T-helper 1 cell treated with Interleukin-12 subunit alpha and Interleukin-12 subunit beta and Interleukin-4 antibody, amounts not matched to agents 30 μg/mL and 1 μg/mL, for 36 hours (primary cell): ENCODE measurements around the gene LMBR1L.

Experiments
- H3K27ac Mint-ChIP-seq: one replicate; pipeline ENCODE4 v1.8.0; 2021; ENCODE audit warnings: mild to moderate bottlenecking, mixed read lengths
- H3K27me3 Mint-ChIP-seq: one replicate; pipeline ENCODE4 v1.8.0; 2021; ENCODE audit warnings: low read depth, mixed read lengths
- H3K36me3 Mint-ChIP-seq: one replicate; pipeline ENCODE4 v1.8.0; 2021; ENCODE audit warnings: low read depth, mixed read lengths
- H3K4me1 Mint-ChIP-seq: one replicate; pipeline ENCODE4 v1.8.0; 2021; ENCODE audit warnings: low read depth, mixed read lengths
- H3K4me3 Mint-ChIP-seq: one replicate; pipeline ENCODE4 v1.8.0; 2021; ENCODE audit warnings: mild to moderate bottlenecking, moderate library complexity, mixed read lengths
- H3K9me3 Mint-ChIP-seq: one replicate; pipeline ENCODE4 v1.8.0; 2021; ENCODE audit warnings: mixed read lengths

LMBR1L gene

DNA sequence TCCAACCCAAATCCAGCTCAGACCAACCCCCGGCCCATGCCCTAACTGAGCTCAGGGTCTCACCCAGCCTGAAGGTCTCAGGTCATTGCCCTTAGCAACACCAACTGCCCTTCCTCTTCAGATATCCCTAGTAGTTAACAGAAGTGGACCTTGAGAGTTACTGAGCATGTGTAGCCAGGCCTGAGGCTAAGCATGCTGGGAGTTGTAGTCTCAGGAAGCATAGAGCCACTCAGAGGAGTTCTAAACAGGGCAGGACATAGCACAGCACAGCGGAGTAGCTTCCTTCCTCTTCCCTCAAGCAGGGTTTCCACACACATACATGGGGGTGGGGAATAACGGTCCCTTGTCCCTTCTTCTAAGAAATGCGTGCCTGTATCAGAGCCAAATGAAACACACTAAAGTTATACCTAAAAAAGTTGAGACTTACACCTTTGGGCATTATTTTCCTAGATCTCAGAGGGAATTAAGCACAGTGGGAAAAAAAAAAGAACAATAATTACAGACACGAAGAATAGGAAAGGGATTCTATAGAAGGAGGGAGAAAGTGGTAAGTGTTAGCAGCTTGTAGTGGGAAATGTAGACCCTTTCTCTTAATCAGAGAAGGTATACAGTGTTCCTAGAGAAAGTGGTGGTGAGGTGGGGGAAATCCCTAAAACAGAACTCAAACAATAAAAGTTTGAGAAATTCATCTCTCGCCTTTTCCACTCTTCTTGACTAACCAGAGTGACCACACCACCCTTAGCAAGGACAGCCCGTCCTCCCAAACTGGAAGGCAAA is 54.5 kb downstream of the LMBR1L start:
- Mint-ChIP-seq H3K4me3 (peak overlapping the region; percentile 89), H3K27ac (peak overlapping the region; percentile 55), H3K36me3 (peaks cover 41% of the 10 kb centered on the region), H3K4me1 (peaks cover 49% of the 10 kb centered on the region), H3K27me3 (no peaks in the 10 kb centered on the region), H3K9me3 (no peaks in the 10 kb centered on the region)

- no peak overlapping the region for H3K27ac Mint-ChIP-seq
- peaks cover 46% of the 10 kb centered on the region for H3K4me1 Mint-ChIP-seq
- H3K4me3 Mint-ChIP-seq = no peak overlapping the region
- H3K36me3 Mint-ChIP-seq = peaks cover 46% of the 10 kb centered on the region
- H3K9me3 Mint-ChIP-seq = no peaks in the 10 kb centered on the region
- no peaks in the 10 kb centered on the region for H3K27me3 Mint-ChIP-seq
Observed at GRCh38 chr12:49055092-49055491, 55.6 kb downstream of the LMBR1L start.

DNA sequence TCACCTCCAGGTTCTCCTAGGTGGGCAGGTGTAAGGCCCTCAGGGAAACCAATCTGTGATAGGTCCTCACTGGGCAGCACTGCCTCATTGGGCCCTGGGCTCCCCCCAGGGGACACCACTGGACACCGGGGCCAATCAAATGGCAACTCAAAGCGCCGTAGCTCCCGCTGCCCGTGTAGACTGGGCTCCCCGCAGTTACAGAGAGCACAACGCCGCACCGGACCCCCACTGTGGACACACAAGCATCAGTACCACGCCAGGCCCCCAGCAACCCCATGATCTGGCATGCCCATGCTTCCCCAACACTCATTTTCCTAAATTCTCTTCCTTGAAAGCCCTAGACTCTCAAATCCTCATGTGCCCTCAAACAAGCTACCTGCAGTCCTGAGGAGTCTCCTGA is 56.1 kb downstream of the LMBR1L start:
- Mint-ChIP-seq H3K36me3 (peaks cover 46% of the 10 kb centered on the region), H3K4me3 (no peak overlapping the region), H3K4me1 (peaks cover 46% of the 10 kb centered on the region), H3K27me3 (no peaks in the 10 kb centered on the region), H3K27ac (no peak overlapping the region), H3K9me3 (no peaks in the 10 kb centered on the region)

DNA sequence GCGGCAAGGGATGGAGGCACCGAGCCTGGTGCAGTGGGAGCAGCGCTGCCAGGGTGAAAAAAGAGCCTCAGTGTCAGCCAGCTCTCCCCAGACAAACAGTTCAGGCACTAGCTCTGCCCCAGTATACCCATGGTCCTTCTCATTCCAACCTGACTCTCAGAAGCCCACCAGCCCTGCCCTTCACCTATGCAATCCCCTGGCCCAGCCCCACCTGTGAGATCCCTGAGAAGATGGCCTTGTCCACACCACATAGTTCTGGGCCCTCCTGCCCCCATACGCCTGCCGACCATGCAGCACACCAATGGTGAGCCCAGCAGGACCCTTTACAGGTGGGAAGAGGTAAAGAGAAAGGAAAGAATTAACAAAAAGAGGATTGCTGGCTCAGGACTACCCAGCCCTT is 56.6 kb downstream of the LMBR1L start:
- no peaks in the 10 kb centered on the region for H3K27me3 Mint-ChIP-seq
- H3K9me3 Mint-ChIP-seq = no peaks in the 10 kb centered on the region
- no peak overlapping the region for H3K27ac Mint-ChIP-seq
- H3K36me3 Mint-ChIP-seq = peaks cover 47% of the 10 kb centered on the region
- peaks cover 46% of the 10 kb centered on the region for H3K4me1 Mint-ChIP-seq
- no peak overlapping the region for H3K4me3 Mint-ChIP-seq

GRCh38 chr12:49052451-49053208 is 58.0 kb downstream of the LMBR1L start:
- no peak overlapping the region for H3K4me3 Mint-ChIP-seq
- no peaks in the 10 kb centered on the region for H3K27me3 Mint-ChIP-seq
- peaks cover 33% of the 10 kb centered on the region for H3K4me1 Mint-ChIP-seq
- H3K9me3 Mint-ChIP-seq = no peaks in the 10 kb centered on the region
- no peak overlapping the region for H3K27ac Mint-ChIP-seq
- peaks cover 59% of the 10 kb centered on the region for H3K36me3 Mint-ChIP-seq

- Mint-ChIP-seq H3K27ac (no peak overlapping the region), H3K4me1 (peaks cover 26% of the 10 kb centered on the region), H3K9me3 (no peaks in the 10 kb centered on the region), H3K36me3 (peaks cover 55% of the 10 kb centered on the region), H3K4me3 (no peak overlapping the region), H3K27me3 (no peaks in the 10 kb centered on the region)
Observed at GRCh38 chr12:49051777-49052438, 58.7 kb downstream of the LMBR1L start.

DNA sequence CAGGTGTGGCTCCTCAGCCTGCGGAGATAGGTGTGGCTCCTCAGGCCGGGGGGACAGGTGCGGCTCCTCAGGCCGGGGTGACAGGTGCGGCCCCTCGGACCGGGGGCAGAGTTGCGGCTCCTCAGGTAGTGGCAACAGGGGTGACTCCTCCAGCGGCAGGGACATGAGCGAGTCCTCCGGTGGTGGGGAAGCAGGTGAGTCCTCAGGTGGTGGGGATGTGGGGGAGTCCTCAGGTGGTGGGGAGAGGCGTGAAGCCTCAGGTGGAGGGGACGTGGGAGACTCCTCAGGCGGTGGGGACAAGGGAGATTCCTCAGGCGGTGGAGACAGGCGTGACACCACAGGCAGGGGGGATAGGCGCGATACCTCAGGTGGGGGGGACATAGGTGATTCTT is 59.3 kb downstream of the LMBR1L start:
- Mint-ChIP-seq H3K27ac (no peak overlapping the region), H3K4me3 (no peak overlapping the region), H3K27me3 (no peaks in the 10 kb centered on the region), H3K4me1 (peaks cover 20% of the 10 kb centered on the region), H3K36me3 (peaks cover 57% of the 10 kb centered on the region), H3K9me3 (no peaks in the 10 kb centered on the region)

GRCh38 chr12:49050507-49051372 is 59.9 kb downstream of the LMBR1L start:
- H3K9me3 Mint-ChIP-seq = no peaks in the 10 kb centered on the region
- peaks cover 14% of the 10 kb centered on the region for H3K4me1 Mint-ChIP-seq
- no peaks in the 10 kb centered on the region for H3K27me3 Mint-ChIP-seq
- no peak overlapping the region for H3K27ac Mint-ChIP-seq
- H3K4me3 Mint-ChIP-seq = no peak overlapping the region
- peaks cover 58% of the 10 kb centered on the region for H3K36me3 Mint-ChIP-seq

DNA sequence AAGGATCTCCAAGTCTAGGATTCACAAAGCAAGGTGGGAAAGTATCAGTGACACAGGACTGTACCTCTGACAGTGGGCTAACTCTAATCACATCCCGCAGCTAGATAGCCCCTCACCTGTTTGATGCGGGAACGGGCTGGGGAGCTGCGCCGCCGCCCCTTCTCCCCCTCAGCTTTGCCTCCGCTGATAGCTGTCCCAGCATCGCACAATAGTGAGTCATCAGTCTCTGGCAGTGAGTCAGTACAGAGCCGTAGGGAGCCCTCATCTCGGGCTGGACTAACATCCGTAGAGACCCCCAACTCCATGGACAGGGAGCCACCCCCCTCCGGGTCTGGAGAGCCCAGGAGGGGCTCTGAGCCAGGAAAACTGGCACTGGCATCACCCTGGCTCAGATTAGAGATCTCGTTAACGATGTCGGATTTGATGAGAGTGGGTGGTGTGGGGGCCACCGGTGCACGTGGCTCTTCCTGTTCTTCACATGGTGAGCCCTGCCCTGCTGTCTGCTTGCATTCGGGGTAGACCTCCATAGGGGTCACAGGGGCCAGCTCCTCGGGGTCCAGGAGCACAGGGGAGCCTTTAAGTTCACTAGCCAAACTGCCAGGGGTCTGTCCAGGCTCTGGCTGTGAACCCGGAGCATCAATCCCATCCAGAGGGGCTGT is 61.0 kb downstream of the LMBR1L start:
- no peak overlapping the region for H3K27ac Mint-ChIP-seq
- H3K4me3 Mint-ChIP-seq = no peak overlapping the region
- H3K9me3 Mint-ChIP-seq = no peaks in the 10 kb centered on the region
- peaks cover 5% of the 10 kb centered on the region for H3K4me1 Mint-ChIP-seq
- peaks cover 55% of the 10 kb centered on the region for H3K36me3 Mint-ChIP-seq
- H3K27me3 Mint-ChIP-seq = no peaks in the 10 kb centered on the region

DNA sequence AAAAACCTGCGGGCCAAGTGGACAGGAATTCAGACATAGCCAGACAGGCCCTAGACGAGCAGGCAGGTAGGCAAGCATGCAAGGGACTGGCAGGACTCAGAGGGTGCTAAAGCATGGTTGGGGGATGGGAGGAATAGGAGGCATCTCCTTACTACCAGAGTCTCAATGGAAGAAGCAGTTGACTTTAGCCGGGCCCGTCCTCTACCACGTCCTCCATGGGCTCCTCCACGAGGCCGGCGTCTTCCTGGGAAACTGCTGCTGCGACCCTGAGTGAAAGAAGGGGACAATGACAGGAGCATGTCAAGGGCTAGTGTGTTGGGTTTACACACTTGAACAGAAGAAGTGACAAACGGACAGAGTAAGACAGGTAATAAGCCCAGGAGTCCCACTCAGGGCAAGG is 61.7 kb downstream of the LMBR1L start:
- H3K9me3 Mint-ChIP-seq = no peaks in the 10 kb centered on the region

More for the DNA sequence above, 61.7 kb downstream of the LMBR1L start:
- Mint-ChIP-seq H3K36me3 (peaks cover 59% of the 10 kb centered on the region), H3K27me3 (no peaks in the 10 kb centered on the region), H3K4me1 (peaks cover 4% of the 10 kb centered on the region), H3K27ac (no peak overlapping the region), H3K4me3 (no peak overlapping the region)
